NCI-H1417 treated with DMSO at 0.1 percent for 48 hours (cell line): ENCODE data around the gene TSC22D2.
"Not testable (repeated sequence)": the region's sequence is repeated elsewhere in the genome, so short reads cannot be mapped to it uniquely, and the experiment has no call there.

ENCODE experiments used
- DNase-seq: peaks from one replicate; lab custom pipeline; 2025; lab: John Stamatoyannopoulos, UW

The TSC22D2 gene

GRCh38 chr3:150449169-150449721 lies 41.1 kb downstream of the TSC22D2 start:
- DNase-seq = no peak

GRCh38 chr3:150450916-150451315 lies 42.8 kb downstream of the TSC22D2 start:
- DNase-seq = no peak

GRCh38 chr3:150451329-150452048 lies 43.4 kb downstream of the TSC22D2 start:
- DNase-seq = no peak

- no peak for DNase-seq
Measured at GRCh38 chr3:150453353-150453752, 45.3 kb downstream of the TSC22D2 start.

- no peak for DNase-seq
Measured at GRCh38 chr3:150454085-150454484, 46.0 kb downstream of the TSC22D2 start.

- DNase-seq = no peak
Measured at GRCh38 chr3:150454622-150455021, 46.5 kb downstream of the TSC22D2 start.

- no peak for DNase-seq
Measured at GRCh38 chr3:150455341-150455740, 47.2 kb downstream of the TSC22D2 start.

- no peak for DNase-seq
Measured at GRCh38 chr3:150458001-150458400, 49.9 kb downstream of the TSC22D2 start.

GRCh38 chr3:150460484-150460883 lies 52.4 kb downstream of the TSC22D2 start:
- DNase-seq = no peak

GRCh38 chr3:150461399-150461798 lies 53.3 kb downstream of the TSC22D2 start:
- DNase-seq = no peak

- no peak for DNase-seq
Measured at GRCh38 chr3:150462108-150462507, 54.0 kb downstream of the TSC22D2 start.

GRCh38 chr3:150464684-150465083 lies 56.6 kb downstream of the TSC22D2 start:
- DNase-seq = no peak

GRCh38 chr3:150467381-150467780 lies 59.3 kb downstream of the TSC22D2 start:
- no peak for DNase-seq

- no peak for DNase-seq
Measured at GRCh38 chr3:150469031-150469930, 61.2 kb downstream of the TSC22D2 start.

- DNase-seq = no peak
Measured at GRCh38 chr3:150469931-150470740, 62.0 kb downstream of the TSC22D2 start.

GRCh38 chr3:150472421-150472820 lies 64.3 kb downstream of the TSC22D2 start:
- no peak for DNase-seq

- not testable (repeated sequence) for DNase-seq
Measured at GRCh38 chr3:150473161-150473560, 65.1 kb downstream of the TSC22D2 start.

GRCh38 chr3:150479370-150479769 lies 71.3 kb downstream of the TSC22D2 start:
- no peak for DNase-seq

GRCh38 chr3:150480877-150481276 lies 72.8 kb downstream of the TSC22D2 start:
- DNase-seq = no peak

GRCh38 chr3:150483226-150483625 lies 75.1 kb downstream of the TSC22D2 start:
- no peak for DNase-seq

- DNase-seq = no peak
Measured at GRCh38 chr3:150484410-150484809, 76.3 kb downstream of the TSC22D2 start.

GRCh38 chr3:150488867-150489266 lies 80.8 kb downstream of the TSC22D2 start:
- no peak for DNase-seq
